ENCODE data around the gene HIVEP1. TPM values are rescaled to one million over a fixed set of nuclear protein-coding genes. Genes with fewer than 3 reads are reported as not detected.

The HIVEP1 gene
- total RNA-seq, 4 donors from 2014 or later: 15.2 to 26.9 (median 17.6) TPM

GRCh38 chr6:12200015-12200564 is 188.0 kb downstream of the HIVEP1 start:
- 100% methylated on average over 3 of the region's 3 CpGs; no CpG with 5 or more reads in 1 of the 2 donors for WGBS, 2 donors (ENCODE audit: low coverage in 1 of 2)

DNA sequence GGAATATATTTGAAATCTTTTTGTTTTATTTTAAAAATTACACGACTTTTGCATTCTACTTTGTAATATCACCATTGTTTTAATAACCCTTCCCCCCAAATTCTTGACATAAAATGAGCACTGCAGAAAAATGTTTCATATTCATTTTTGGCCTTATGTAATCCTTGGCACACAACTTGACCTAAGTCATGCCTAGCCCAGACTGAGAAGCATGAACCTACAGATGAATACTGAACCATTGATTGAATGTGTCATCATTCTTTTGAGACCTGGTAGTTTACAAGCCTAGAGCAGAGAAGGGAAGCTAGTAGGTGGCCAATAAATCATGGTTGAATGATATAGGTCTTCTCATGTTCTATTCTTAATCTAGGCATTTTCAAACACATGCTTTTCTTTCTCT is 188.6 kb downstream of the HIVEP1 start:
- no peak for ATAC-seq
- Histone ChIP-seq H3K9me3 (no peaks in the 10 kb centered on the region), H3K36me3 (no peaks in the 10 kb centered on the region), H3K4me3 (no peak overlapping the region), H3K27ac (no peak overlapping the region), H3K27me3 (no peaks in the 10 kb centered on the region), H3K4me1 (no peaks in the 10 kb centered on the region)
- 0 to 32% methylated on average over 1 of the region's 1 CpG for WGBS, 2 donors (ENCODE audit: low coverage in 1 of 2)
- no peak for TF ChIP-seq CTCF (IDR thresholded peaks at IDR 0.05)
- TF ChIP-seq POLR2AphosphoS5 (IDR thresholded peaks at IDR 0.05): no peak
- no peak for TF ChIP-seq EP300 (IDR thresholded peaks at IDR 0.05)
- no peak for TF ChIP-seq POLR2A (IDR thresholded peaks at IDR 0.05)

More at GRCh38 chr6:12200015-12200564, 188.0 kb downstream of the HIVEP1 start:
- no peaks in the 10 kb centered on the region for H3K36me3 ChIP-seq
- H3K4me1 ChIP-seq: no peaks in the 10 kb centered on the region
- no peaks in the 10 kb centered on the region for H3K9me3 ChIP-seq
- no peak for ATAC-seq
- H3K4me3 ChIP-seq: no peak overlapping the region
- H3K27ac ChIP-seq: no peak overlapping the region
- H3K27me3 ChIP-seq: no peaks in the 10 kb centered on the region
- TF ChIP-seq POLR2A (IDR thresholded peaks at IDR 0.05) (no peak), EP300 (IDR thresholded peaks at IDR 0.05) (no peak)

GRCh38 chr6:12203001-12203400 is 190.9 kb downstream of the HIVEP1 start:
- WGBS, 2 donors (ENCODE audit: low coverage in 1 of 2): 53 to 78% methylated on average over 4 of the region's 6 CpGs
- Histone ChIP-seq H3K9me3 (peaks cover 0 to under 1% (median 0%) of the 10 kb centered on the region in 3 donors), H3K4me1 (no peaks in the 10 kb centered on the region), H3K27me3 (no peaks in the 10 kb centered on the region), H3K36me3 (no peaks in the 10 kb centered on the region), H3K4me3 (no peak overlapping the region), H3K27ac (no peak overlapping the region)
- no peak for ATAC-seq
- TF ChIP-seq EP300 (IDR thresholded peaks at IDR 0.05) (no peak), POLR2AphosphoS5 (IDR thresholded peaks at IDR 0.05) (no peak), POLR2A (IDR thresholded peaks at IDR 0.05) (no peak), CTCF (IDR thresholded peaks at IDR 0.05) (no peak)

DNA sequence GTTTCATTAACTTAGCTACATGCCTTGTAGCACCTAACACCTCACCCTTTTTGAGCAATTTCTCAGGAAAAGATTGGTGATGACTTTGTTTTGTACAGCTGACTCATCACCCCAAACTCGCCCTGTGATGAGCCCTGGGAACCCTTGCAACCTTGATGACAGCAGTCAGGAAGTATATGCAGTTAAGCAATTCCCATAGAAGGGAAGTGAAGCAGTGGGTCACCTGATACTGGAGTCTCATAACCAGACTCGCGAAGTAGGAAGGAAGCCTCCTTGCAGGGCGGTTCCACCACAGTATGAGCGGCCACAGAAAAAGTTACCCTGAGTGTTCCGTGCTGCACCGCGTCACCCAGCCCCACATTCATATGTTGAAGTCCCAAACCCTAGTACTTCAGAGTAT is 196.1 kb downstream of the HIVEP1 start:
- Histone ChIP-seq H3K36me3 (no peaks in the 10 kb centered on the region), H3K27ac (no peak overlapping the region), H3K4me1 (no peaks in the 10 kb centered on the region), H3K9me3 (peaks cover 0 to 7% (median 0%) of the 10 kb centered on the region in 3 donors), H3K27me3 (no peaks in the 10 kb centered on the region), H3K4me3 (no peak overlapping the region)
- WGBS, 2 donors (ENCODE audit: low coverage in 1 of 2): 93% methylated on average over 8 of the region's 8 CpGs; no CpG with 5 or more reads in 1 of the 2 donors
- ATAC-seq: no peak
- TF ChIP-seq CTCF (IDR thresholded peaks at IDR 0.05) (no peak), POLR2A (IDR thresholded peaks at IDR 0.05) (no peak)

DNA sequence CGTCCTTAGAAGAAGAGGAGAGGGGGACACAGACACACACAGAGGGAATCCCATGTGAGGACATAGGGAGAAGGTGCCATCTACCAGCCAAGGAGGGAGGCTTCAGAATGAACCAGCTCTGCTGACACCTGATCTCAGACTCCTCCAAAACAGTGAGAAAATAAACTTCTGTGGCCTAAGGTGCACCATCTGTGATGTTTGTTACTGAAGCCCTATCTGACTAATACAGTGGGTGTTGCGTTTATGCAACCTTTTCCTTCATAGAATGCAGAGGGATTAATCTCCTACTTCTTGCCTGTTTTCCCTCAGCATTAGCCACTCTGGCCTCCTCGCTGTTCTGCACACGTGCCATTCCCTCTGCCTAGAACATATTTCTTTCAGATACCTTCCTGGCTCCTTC is 196.6 kb downstream of the HIVEP1 start:
- H3K27ac ChIP-seq: no peak overlapping the region
- WGBS, 2 donors (ENCODE audit: low coverage in 1 of 2): 91 to 98% methylated on average over 4 of the region's 4 CpGs
- H3K4me1 ChIP-seq: no peaks in the 10 kb centered on the region
- TF ChIP-seq POLR2A (IDR thresholded peaks at IDR 0.05) (no peak), EP300 (IDR thresholded peaks at IDR 0.05) (no peak), CTCF (IDR thresholded peaks at IDR 0.05) (no peak), POLR2AphosphoS5 (IDR thresholded peaks at IDR 0.05) (no peak)
- H3K4me3 ChIP-seq: no peak overlapping the region
- ATAC-seq: no peak
- H3K36me3 ChIP-seq: no peaks in the 10 kb centered on the region
- H3K9me3 ChIP-seq: peaks cover 0 to 7% (median 0%) of the 10 kb centered on the region in 3 donors
- H3K27me3 ChIP-seq: no peaks in the 10 kb centered on the region

Other genes with a start within 250 kb of the HIVEP1 start
- gene ADTRP, start 233.5 kb upstream of the HIVEP1 start, total RNA-seq: under 1 TPM in 3 of 4 donors, not detected in 1; 0.23 to 0.72 (median 0.67) TPM